ENCODE results near the gene PCK2.

- TF ChIP-seq CTCF (IDR thresholded peaks at IDR 0.05) (no peak), POLR2A (IDR thresholded peaks at IDR 0.05) (no peak)
Observed at GRCh38 chr14:24072436-24072835, 21.7 kb upstream of the PCK2 start.

Measured in adrenal gland (tissue), 5 donors.